Parathyroid adenoma (tissue), 2 donors: Measurements from ENCODE around the gene PWP2.

Source experiments
- H2AFZ ChIP-seq: fragments of 300-600 bp; sonication (generic); one replicate; pipeline ENCODE4 v1.7.0; 2017; ENCODE audit warnings: antibody characterized with exemption, mild to moderate bottlenecking
- H3K27ac ChIP-seq: fragments of 300-600 bp; sonication (generic); one replicate; pipeline ENCODE4 v1.7.0; 2017
- H3K27me3 ChIP-seq: fragments of 300-600 bp; sonication (generic); one replicate; pipeline ENCODE4 v1.7.0; 2017; ENCODE audit warnings: low read length; ENCODE audit not compliant: control insufficient read depth, insufficient read depth
- H3K36me3 ChIP-seq: fragments of 300-600 bp; sonication (generic); one replicate; pipeline ENCODE4 v1.7.0; 2017; ENCODE audit warnings: low read length; ENCODE audit not compliant: control insufficient read depth, insufficient read depth
- H3K4me1 ChIP-seq: fragments of 300-600 bp; sonication (generic); one replicate; pipeline ENCODE4 v1.7.0; 2017; ENCODE audit warnings: control low read depth
- H3K4me2 ChIP-seq: fragments of 300-600 bp; sonication (generic); one replicate; pipeline ENCODE4 v1.7.0; 2017; ENCODE audit warnings: low read length
- H3K4me3 ChIP-seq: fragments of 300-600 bp; sonication (generic); one replicate; pipeline ENCODE4 v1.7.0; 2017; ENCODE audit warnings: low read depth, low read length
- H3K79me2 ChIP-seq: fragments of 300-600 bp; sonication (generic); one replicate; pipeline ENCODE4 v1.7.0; 2017; ENCODE audit warnings: control low read depth
- H3K9ac ChIP-seq: fragments of 300-600 bp; sonication (generic); one replicate; pipeline ENCODE4 v1.7.0; 2017; ENCODE audit warnings: mild to moderate bottlenecking
- H3K9me3 ChIP-seq: fragments of 300-600 bp; sonication (generic); one replicate; pipeline ENCODE4 v1.7.0; 2017; ENCODE audit warnings: low read length; ENCODE audit not compliant: control insufficient read depth
- CTCF ChIP-seq: fragments of 300-600 bp; sonication (generic); IDR thresholded peaks from one replicate; pipeline ENCODE4 v1.7.0; 2017; ENCODE audit warnings: antibody characterized with exemption, mild to moderate bottlenecking
- donor health status: primary hyperparathyroidism.

PWP2 gene

DNA sequence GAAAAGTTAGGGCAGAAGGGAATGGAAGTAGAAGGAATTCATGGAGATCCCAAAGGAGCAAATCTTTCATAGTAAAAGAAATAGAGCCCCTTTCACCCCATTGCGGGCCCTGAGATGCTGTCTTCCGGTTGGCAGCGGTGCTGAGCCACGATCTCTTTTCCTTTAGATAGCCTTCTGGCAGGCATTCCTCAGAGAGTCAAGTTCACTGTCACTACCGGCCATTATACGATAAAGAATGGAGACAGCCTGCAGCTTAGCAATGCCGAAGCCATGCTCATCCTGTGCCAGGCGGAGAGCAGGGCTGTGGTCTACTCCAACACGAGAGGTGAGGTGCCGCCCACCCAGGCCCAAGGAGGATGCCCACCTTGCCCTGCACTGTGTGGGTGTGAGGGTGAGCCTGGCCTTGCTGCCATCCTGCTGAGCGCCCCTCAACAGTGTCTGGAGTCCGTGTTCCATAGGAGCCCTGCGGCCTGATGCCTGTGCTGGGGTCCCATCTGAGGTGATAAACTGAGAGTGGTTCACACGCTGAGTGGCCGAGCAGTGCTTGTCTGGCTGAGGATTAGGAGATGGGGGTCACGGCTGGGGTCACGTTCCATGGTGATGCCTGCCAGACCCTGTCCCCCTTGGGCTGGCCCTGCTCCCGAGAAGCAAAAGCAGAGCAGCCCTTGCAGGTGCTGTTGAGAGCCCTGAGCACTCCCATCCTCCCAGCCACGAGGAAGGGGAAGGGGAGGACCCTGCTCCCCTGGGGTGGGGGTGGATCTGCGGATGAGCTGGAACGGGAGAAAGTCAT, 20.4 kb upstream of the PWP2 start:
- TF ChIP-seq CTCF = no peak
- no peaks in the 10 kb centered on the region for H3K9me3 ChIP-seq
- no peaks in the 10 kb centered on the region for H3K36me3 ChIP-seq
- no peaks in the 10 kb centered on the region for H3K4me1 ChIP-seq
- H3K27me3 ChIP-seq = no peaks in the 10 kb centered on the region
- no peak overlapping the region for H3K9ac ChIP-seq
- no peak overlapping the region for H2AFZ ChIP-seq
- H3K4me3 ChIP-seq = no peak overlapping the region
- H3K4me2 ChIP-seq = no peak overlapping the region
- H3K79me2 ChIP-seq = no peaks in the 10 kb centered on the region
- H3K27ac ChIP-seq = no peak overlapping the region

- Histone ChIP-seq H3K36me3 (no peaks in the 10 kb centered on the region), H3K27ac (no peak overlapping the region), H3K9me3 (no peaks in the 10 kb centered on the region), H3K4me3 (no peak overlapping the region), H3K4me1 (no peaks in the 10 kb centered on the region), H2AFZ (no peak overlapping the region), H3K4me2 (no peak overlapping the region), H3K9ac (no peak overlapping the region), H3K79me2 (no peaks in the 10 kb centered on the region), H3K27me3 (no peaks in the 10 kb centered on the region)
- TF ChIP-seq CTCF = no peak
Measured at GRCh38 chr21:44087426-44088400, 19.5 kb upstream of the PWP2 start.

GRCh38 chr21:44088401-44088780, 18.8 kb upstream of the PWP2 start:
- no peaks in the 10 kb centered on the region for H3K36me3 ChIP-seq
- no peak overlapping the region for H3K4me2 ChIP-seq
- no peak overlapping the region for H2AFZ ChIP-seq
- H3K9ac ChIP-seq = no peak overlapping the region
- no peaks in the 10 kb centered on the region for H3K79me2 ChIP-seq
- no peak overlapping the region for H3K4me3 ChIP-seq
- no peak for TF ChIP-seq CTCF
- H3K9me3 ChIP-seq = no peaks in the 10 kb centered on the region
- no peaks in the 10 kb centered on the region for H3K27me3 ChIP-seq
- no peaks in the 10 kb centered on the region for H3K4me1 ChIP-seq
- no peak overlapping the region for H3K27ac ChIP-seq

GRCh38 chr21:44089001-44089911, 17.9 kb upstream of the PWP2 start:
- Histone ChIP-seq H3K27me3 (no peaks in the 10 kb centered on the region), H3K4me3 (no peak overlapping the region), H3K79me2 (no peaks in the 10 kb centered on the region), H3K36me3 (no peaks in the 10 kb centered on the region), H3K4me2 (no peak overlapping the region), H3K27ac (no peak overlapping the region), H3K9me3 (no peaks in the 10 kb centered on the region), H3K9ac (no peak overlapping the region), H2AFZ (no peak overlapping the region), H3K4me1 (no peaks in the 10 kb centered on the region)
- no peak for TF ChIP-seq CTCF
